ENCODE data around the gene ASMTL. TPM values are rescaled to one million over a fixed set of nuclear protein-coding genes. Genes with fewer than 3 reads are reported as not detected.

The ASMTL gene
- total RNA-seq, 1 donor from 2014 or later: 46.1 TPM

DNA sequence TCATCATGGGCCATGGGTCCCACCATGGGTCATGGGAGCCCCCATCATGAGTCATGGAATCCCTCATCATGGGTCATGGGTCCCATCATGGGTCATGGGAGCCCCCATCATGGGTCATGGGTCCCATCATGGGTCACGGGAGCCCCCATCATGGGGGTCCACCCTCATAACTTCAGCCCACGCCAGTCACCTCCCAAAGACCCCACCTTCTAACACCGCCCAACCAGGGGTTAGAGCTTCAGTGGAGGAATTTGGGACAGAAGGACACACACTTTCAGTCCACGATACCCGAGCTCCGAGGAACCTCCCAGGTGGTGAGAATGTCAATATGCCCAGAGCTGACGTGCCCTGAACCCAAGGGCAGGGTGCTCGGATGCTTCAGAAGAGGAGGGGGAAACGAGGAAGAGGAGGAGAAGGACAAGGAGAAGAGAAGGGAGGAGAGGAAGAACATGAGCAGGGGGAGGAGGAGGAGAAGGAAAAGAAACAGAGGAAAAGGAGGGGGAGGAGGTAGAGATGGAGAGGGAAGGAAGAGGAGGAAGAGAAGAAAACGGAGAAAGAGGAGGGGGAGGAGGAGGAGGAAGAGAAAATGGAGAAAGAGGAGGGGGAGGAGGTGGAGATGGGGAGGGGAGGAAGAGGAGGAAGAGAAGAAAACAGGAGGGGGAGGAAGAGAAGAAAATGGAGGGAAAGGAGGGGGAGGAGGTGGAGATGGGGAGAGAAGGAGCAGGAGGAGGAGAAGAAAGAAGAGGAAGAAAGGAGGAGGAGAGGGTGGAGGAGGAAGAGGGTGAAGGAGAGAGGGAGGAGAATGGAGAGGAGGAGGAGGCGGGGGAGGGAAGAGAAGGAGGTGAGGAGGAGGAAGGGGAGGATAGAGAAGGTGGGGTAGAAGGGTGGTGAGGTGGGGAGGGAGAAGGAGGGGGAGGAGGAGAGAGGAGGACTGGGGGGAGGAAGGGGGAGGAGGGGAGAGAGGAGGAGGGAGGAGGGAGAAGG lies 98.4 kb downstream of the ASMTL start:
- Histone ChIP-seq H2AFZ (replicated peaks) (no peak overlapping the region), H3F3A (ENCODE audit: low read depth) (peaks cover 28% of the 10 kb centered on the region), H3K27me3 (no peaks in the 10 kb centered on the region), H4K20me1 (ENCODE audit: low read depth) (no peaks in the 10 kb centered on the region), H3K27ac (no peak overlapping the region), H3K79me2 (ENCODE audit: low read depth) (no peaks in the 10 kb centered on the region), H3K9me3 (ENCODE audit: low read depth) (no peaks in the 10 kb centered on the region), H3K4me2 (no peak overlapping the region), H3K4me1 (peaks cover 12% of the 10 kb centered on the region), H3K36me3 (no peaks in the 10 kb centered on the region), H3K9ac (no peak overlapping the region), H3K4me3 (no peak overlapping the region)
- TF ChIP-seq, protein P1, sequence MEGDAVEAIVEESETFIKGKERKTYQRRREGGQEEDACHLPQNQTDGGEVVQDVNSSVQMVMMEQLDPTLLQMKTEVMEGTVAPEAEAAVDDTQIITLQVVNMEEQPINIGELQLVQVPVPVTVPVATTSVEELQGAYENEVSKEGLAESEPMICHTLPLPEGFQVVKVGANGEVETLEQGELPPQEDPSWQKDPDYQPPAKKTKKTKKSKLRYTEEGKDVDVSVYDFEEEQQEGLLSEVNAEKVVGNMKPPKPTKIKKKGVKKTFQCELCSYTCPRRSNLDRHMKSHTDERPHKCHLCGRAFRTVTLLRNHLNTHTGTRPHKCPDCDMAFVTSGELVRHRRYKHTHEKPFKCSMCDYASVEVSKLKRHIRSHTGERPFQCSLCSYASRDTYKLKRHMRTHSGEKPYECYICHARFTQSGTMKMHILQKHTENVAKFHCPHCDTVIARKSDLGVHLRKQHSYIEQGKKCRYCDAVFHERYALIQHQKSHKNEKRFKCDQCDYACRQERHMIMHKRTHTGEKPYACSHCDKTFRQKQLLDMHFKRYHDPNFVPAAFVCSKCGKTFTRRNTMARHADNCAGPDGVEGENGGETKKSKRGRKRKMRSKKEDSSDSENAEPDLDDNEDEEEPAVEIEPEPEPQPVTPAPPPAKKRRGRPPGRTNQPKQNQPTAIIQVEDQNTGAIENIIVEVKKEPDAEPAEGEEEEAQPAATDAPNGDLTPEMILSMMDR (IDR thresholded peaks at IDR 0.05): no peak
- TF ChIP-seq EZH2 (IDR thresholded peaks at IDR 0.05): no peak
- no peak for TF ChIP-seq EZH2phosphoT487 (IDR thresholded peaks at IDR 0.05)
- no peak for DNase-seq (ENCODE audit: low spot score)
- Mint-ChIP-seq H3K4me1 (peaks cover 10% of the 10 kb centered on the region), H3K27me3 (ENCODE audit: insufficient read depth, low read depth) (peaks cover 2% of the 10 kb centered on the region), H3K9me3 (no peaks in the 10 kb centered on the region), H3K27ac (no peak overlapping the region), H3K36me3 (peaks cover 9% of the 10 kb centered on the region), H3K4me3 (no peak overlapping the region)

Other genes with a start within 250 kb of the ASMTL start
- not detected in 2 replicates for gene CRLF2, start 240.3 kb downstream of the ASMTL start, total RNA-seq (ENCODE audit: low replicate concordance)
- gene CSF2RA, start 184.1 kb downstream of the ASMTL start, total RNA-seq (ENCODE audit: low replicate concordance): 4.6 and 5.8 TPM in 2 replicates
- not detected in 2 replicates for gene IL3RA, start 116.1 kb downstream of the ASMTL start, total RNA-seq (ENCODE audit: low replicate concordance)
- gene SLC25A6, start 60.8 kb downstream of the ASMTL start, total RNA-seq (ENCODE audit: low replicate concordance): 193 and 487 TPM in 2 replicates
- 0.32 and 0.68 TPM in 2 replicates for gene P2RY8, start 84.3 kb upstream of the ASMTL start, total RNA-seq (ENCODE audit: low replicate concordance)
- 10.7 and 38.5 TPM in 2 replicates for gene AKAP17A, start 138.7 kb upstream of the ASMTL start, total RNA-seq (ENCODE audit: low replicate concordance)
- gene ASMT, start 162.2 kb upstream of the ASMTL start, total RNA-seq (ENCODE audit: low replicate concordance): 0.28 TPM in 1 of 2 replicates, not detected in the other